WERI-Rb-1 (cell line): ENCODE results near the gene COL16A1.

Source experiments
- DNase-seq: peaks from one replicate; pipeline ENCODE4 v3.0.0-alpha.2; 2020
- H3K27ac ChIP-seq: fragments of 250-450 bp; sonication (Bioruptor Pico); 2 replicates; pipeline ENCODE4 v1.5.1; 2020; ENCODE audit warnings: mild to moderate bottlenecking, moderate library complexity
- H3K27me3 ChIP-seq: fragments of 250-450 bp; sonication (Bioruptor Pico); 2 replicates; pipeline ENCODE4 v1.5.1; 2021; ENCODE audit warnings: mild to moderate bottlenecking, low read depth, moderate library complexity; ENCODE audit not compliant: insufficient read depth, severe bottlenecking
- H3K36me3 ChIP-seq: fragments of 250-450 bp; sonication (Bioruptor Pico); 2 replicates; pipeline ENCODE4 v1.5.1; 2020; ENCODE audit warnings: mild to moderate bottlenecking, moderate library complexity
- H3K4me3 ChIP-seq: 2 replicates; pipeline ENCODE4 v1.5.1; 2011; ENCODE audit warnings: low read depth, mild to moderate bottlenecking, control low read depth, low read length
- H3K9me3 ChIP-seq: fragments of 250-450 bp; sonication (Bioruptor Pico); 2 replicates; pipeline ENCODE4 v1.5.1; 2021; ENCODE audit warnings: mild to moderate bottlenecking, moderate library complexity; ENCODE audit not compliant: severe bottlenecking
- CTCF ChIP-seq: IDR thresholded peaks from 2 replicates; pipeline ENCODE4 v1.5.1; 2011; ENCODE audit warnings: low read depth, mild to moderate bottlenecking, control low read depth, inconsistent platforms, low read length

Gene COL16A1

GRCh38 chr1:31677949-31678348 lies 25.9 kb downstream of the COL16A1 start:
- H3K27ac ChIP-seq, result no peak overlapping the region
- no peaks in the 10 kb centered on the region for H3K9me3 ChIP-seq

GRCh38 chr1:31677401-31677800 lies 26.4 kb downstream of the COL16A1 start:
- no peak overlapping the region for H3K27ac ChIP-seq
- no peak for TF ChIP-seq CTCF
- H3K27me3 ChIP-seq, result no peaks in the 10 kb centered on the region
- no peak overlapping the region for H3K4me3 ChIP-seq
- H3K36me3 ChIP-seq, result no peaks in the 10 kb centered on the region
- DNase-seq, result no peak
- no peaks in the 10 kb centered on the region for H3K9me3 ChIP-seq

More at GRCh38 chr1:31677949-31678348, 25.9 kb downstream of the COL16A1 start:
- DNase-seq, result no peak
- no peaks in the 10 kb centered on the region for H3K36me3 ChIP-seq
- H3K27me3 ChIP-seq, result no peaks in the 10 kb centered on the region
- H3K4me3 ChIP-seq, result no peak overlapping the region
- TF ChIP-seq CTCF, result no peak

DNA sequence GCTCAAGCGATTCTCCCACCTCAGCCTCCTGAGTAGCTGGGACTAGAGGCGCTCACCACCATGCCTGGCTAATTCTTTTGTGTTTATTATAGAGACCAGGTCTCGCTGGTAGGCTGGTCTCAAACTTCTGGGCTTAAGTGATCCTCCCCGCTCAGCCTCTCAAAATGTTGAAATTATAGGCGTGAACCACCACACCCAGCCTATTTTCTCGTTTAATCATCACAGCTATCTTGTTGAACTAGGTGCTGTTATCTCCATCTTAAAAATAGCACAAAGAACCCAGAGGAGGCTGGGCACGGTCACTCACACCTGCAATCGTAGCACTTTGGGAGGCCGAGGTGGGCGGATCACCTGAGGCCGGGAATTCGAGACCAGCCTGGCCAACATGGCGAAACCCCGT lies 28.1 kb downstream of the COL16A1 start:
- H3K9me3 ChIP-seq, result no peaks in the 10 kb centered on the region
- H3K4me3 ChIP-seq, result no peak overlapping the region
- no peak for DNase-seq
- no peak overlapping the region; the same call in 1 of the 2 replicates for H3K27ac ChIP-seq
- no peaks in the 10 kb centered on the region; the same call in 1 of the 2 replicates for H3K36me3 ChIP-seq
- no peak for TF ChIP-seq CTCF
- no peaks in the 10 kb centered on the region for H3K27me3 ChIP-seq

GRCh38 chr1:31675161-31675560 lies 28.7 kb downstream of the COL16A1 start:
- no peak for TF ChIP-seq CTCF
- Histone ChIP-seq H3K9me3 (no peaks in the 10 kb centered on the region), H3K4me3 (no peak overlapping the region), H3K27me3 (no peaks in the 10 kb centered on the region), H3K27ac (peak overlapping the region; percentile 11), H3K36me3 (no peaks in the 10 kb centered on the region; the same call in 1 of the 2 replicates)
- DNase-seq, result no peak

GRCh38 chr1:31674626-31675025 lies 29.2 kb downstream of the COL16A1 start:
- TF ChIP-seq CTCF, result no peak
- Histone ChIP-seq H3K27ac (peak overlapping the region; percentile 91), H3K4me3 (no peak overlapping the region), H3K9me3 (no peaks in the 10 kb centered on the region), H3K36me3 (no peaks in the 10 kb centered on the region; the same call in 1 of the 2 replicates), H3K27me3 (no peaks in the 10 kb centered on the region)
- no peak for DNase-seq

GRCh38 chr1:31673433-31673832 lies 30.4 kb downstream of the COL16A1 start:
- Histone ChIP-seq H3K4me3 (no peak overlapping the region), H3K9me3 (no peaks in the 10 kb centered on the region), H3K27me3 (no peaks in the 10 kb centered on the region), H3K27ac (peak overlapping the region; percentile 91), H3K36me3 (no peaks in the 10 kb centered on the region; the same call in 1 of the 2 replicates)
- TF ChIP-seq CTCF, result no peak
- no peak for DNase-seq
